Raji (cell line): ENCODE results near the gene LDLRAD3.

Experiments
- POLR2A ChIP-seq: IDR thresholded peaks from 2 replicates; pipeline ENCODE4 v1.6.1; 2011; ENCODE audit warnings: low read depth, low read length, control low read depth; ENCODE audit not compliant: insufficient read depth

LDLRAD3 gene

DNA sequence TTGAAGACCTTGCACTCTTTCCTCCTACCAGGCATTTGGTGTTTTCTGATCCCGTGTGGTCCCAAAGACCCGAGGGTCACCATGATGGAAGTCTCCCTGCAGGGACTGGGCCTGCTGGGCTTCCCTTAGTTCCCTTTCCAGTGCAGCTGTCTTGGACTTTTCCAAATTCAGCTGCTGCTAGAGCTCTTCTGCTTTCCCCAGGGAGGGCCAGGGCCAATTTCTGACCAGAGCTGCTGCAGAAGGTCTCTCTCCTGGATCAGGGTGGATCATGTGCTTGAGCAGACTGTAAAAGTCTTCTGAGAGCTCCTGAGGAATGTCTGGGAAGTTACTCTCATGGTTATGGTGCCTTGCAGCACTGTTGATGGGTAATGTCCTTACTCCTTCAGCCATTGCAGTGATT is 23.2 kb downstream of the LDLRAD3 start:
- no peak for TF ChIP-seq POLR2A

DNA sequence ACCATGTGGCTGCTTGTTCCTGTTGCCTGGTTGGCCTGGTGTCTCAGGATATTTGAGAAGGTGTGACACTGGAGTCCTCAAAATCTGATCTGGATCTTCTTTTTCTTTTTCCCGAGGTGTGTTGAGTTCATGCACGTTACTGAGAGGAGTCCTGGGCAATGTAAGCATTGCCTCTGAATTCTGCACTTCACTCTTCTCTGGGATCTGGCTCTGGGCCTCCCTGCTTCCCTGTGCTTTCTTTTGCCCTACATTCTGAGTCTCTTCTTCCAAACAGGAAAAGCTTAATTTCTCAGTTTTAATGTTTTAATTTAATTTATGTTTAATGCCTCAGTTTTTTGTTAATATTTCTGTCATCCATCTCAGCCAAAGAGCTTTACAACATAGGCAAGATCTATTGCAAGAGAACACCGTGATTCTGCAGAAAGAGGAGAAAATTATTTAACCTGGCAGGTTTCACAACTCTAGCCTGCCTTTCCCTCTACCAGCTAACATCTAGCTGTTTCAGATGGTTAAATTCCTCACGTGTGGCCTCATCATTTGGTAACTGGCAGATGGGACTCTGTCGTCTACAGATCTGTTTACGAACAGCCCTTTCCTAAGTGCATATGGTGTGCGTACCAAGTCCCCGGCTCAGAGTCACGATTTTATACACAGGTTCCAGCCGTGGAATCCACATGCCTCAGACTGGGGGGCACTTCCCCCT is 24.7 kb downstream of the LDLRAD3 start:
- no peak for TF ChIP-seq POLR2A

- no peak for TF ChIP-seq POLR2A
Observed at GRCh38 chr11:35969089-35970042, 25.5 kb downstream of the LDLRAD3 start.

DNA sequence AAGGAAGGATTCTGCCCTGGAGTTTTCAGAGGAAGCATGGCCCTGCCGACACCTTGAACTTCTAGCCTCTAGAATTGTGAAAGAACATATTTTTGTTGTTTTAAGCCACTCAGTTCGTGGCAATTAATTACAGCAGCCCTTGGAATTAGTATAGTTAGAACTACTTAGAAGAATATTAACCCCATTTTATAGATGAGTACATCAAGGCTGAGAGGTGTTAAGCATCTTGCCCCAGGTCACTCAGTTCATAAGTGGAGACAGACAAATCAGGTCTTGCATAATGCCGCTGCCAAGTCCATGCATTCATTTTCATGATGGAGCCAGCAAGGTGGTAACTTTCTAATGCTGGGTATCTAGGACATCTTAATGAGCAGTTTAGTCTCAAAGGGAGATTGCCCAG is 26.6 kb downstream of the LDLRAD3 start:
- no peak for TF ChIP-seq POLR2A

DNA sequence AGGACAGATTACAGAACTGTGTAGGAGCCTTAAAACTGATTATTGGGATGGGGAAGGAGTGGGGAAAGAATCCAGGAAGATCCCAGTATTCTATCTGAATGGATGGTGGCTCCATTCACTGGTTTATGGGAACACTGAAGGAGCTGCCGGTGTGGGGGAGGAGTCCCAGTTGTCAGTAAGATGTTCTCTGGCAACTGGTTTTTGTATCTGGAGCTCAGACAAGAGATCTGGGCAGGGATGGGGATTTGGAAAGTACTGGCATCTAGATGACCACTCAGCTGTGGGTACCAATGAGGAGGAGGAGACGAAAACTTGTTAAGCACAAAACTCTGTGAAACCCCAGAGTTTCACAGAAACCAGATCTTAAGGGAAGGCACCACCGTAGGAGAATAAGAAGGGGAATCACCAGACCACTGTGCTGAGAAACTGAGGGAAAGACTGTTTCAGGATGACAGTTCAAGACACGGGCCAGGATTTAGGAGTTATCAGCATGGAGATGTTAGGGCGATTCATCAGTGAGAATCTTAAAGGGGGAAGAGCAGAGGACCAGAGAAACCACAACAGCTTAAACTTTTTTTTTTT is 28.1 kb downstream of the LDLRAD3 start:
- TF ChIP-seq POLR2A: no peak

- no peak for TF ChIP-seq POLR2A
Observed at GRCh38 chr11:35974882-35975589, 31.2 kb downstream of the LDLRAD3 start.

DNA sequence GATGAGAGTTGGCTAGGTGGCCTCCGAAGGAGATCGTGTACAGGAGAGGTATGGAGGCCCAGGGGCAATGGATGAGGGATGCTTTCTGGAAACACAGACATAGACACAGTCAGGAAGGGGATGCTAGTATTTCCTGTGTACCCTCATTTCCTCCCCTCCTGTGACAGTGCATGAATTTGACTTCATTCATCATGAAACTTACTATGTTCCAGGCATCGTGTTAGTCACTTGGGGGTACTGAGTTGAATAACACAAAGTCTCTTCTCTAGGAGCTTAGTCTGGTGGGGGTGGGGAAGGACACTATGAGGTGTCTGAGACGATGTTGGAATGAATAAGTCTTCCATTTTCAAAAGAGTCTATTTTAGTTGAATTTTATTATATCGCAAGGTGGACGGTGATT is 32.6 kb downstream of the LDLRAD3 start:
- no peak for TF ChIP-seq POLR2A

DNA sequence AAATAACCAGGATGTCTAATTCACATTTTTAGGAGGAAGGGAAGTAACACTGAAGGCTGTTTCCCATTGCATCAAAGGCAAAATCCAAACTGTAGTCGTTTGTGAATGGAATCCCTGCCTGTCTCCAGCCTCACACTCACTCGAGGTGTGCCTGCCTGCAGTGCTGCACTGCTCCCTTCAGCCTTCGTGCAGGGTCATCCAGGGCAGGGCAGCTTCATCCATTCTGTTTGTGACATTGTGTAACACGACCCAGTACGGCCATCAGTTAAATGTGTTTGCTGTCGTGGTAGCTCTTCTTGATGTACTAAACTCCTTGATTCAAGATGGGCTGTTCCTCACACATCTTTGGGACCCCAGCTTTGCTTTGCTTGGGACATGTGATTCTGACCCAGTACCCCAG is 34.3 kb downstream of the LDLRAD3 start:
- TF ChIP-seq POLR2A: no peak

DNA sequence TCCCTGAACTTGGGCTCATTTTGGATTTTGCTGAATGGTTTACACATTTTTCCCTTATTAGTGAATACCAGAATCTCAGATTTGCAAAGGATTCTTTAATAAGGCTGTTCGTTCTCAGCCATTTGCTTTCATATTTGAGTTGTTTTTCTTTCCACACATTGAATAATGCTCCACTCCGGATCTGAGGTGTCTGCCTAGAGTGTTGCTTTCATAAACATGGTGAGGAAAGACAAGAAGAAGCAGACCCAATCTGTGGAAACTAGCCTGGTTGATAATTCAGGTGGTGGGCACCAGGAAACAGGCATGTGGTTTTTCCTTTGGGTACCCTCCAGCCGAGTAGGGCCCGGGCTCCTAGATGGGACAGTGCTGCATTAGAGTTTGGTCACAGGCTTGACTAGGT is 35.0 kb downstream of the LDLRAD3 start:
- TF ChIP-seq POLR2A: no peak

- TF ChIP-seq POLR2A: no peak
Observed at GRCh38 chr11:35980686-35981390, 37.0 kb downstream of the LDLRAD3 start.

GRCh38 chr11:35981581-35981980 is 37.7 kb downstream of the LDLRAD3 start:
- no peak for TF ChIP-seq POLR2A

GRCh38 chr11:35982061-35982460 is 38.2 kb downstream of the LDLRAD3 start:
- no peak for TF ChIP-seq POLR2A

DNA sequence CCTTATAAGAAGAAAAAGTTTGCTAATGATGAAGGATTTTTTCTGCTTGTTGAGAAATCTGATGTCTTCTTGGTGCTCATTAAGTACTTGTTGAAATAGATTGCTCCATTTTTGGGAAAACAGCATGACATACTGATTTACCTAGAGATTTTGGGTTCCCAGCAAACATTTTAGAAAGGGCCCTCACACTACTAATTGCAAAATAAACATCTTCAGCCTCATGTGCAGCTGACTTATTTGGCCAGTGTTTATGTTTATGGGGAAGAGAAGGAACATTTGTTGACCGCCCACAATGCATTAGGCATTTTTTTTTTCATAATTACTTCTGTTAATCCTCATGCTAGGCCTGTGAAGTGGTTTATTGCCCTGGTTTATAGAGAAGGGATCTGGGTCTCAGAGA is 40.1 kb downstream of the LDLRAD3 start:
- TF ChIP-seq POLR2A: no peak

GRCh38 chr11:35986947-35987346 is 43.1 kb downstream of the LDLRAD3 start:
- TF ChIP-seq POLR2A: no peak

GRCh38 chr11:35990170-35990569 is 46.3 kb downstream of the LDLRAD3 start:
- TF ChIP-seq POLR2A: no peak

- no peak for TF ChIP-seq POLR2A
Observed at GRCh38 chr11:35990816-35991215, 47.0 kb downstream of the LDLRAD3 start.
